Esophagus squamous epithelium (tissue), 5 donors: ENCODE results near the gene HSPA12A. TPM values are rescaled to one million over a fixed set of nuclear protein-coding genes. Genes with fewer than 3 reads are reported as not detected.

Source experiments
- DNase-seq: peaks from one replicate; lab custom pipeline; 2025; lab: John Stamatoyannopoulos, UW
- H3K27ac ChIP-seq, 4 donors: fragments of 200-600 bp; sonication (generic); one replicate each; pipeline ENCODE4 v1.5.1; 2016 to 2019; ENCODE audit warnings: mild to moderate bottlenecking in 1 of 4
- H3K27me3 ChIP-seq, 4 donors: fragments of 200-600 bp; sonication (generic); 1 replicate in 3 of 4; 2 replicates in 1 of 4; pipeline versions ENCODE4 v1.5.1 to v1.6.0; 2017 to 2021; ENCODE audit warnings: antibody characterized with exemption in 1 of 4
- H3K36me3 ChIP-seq, 3 donors: fragments of 200-600 bp; sonication (generic); one replicate each; pipeline ENCODE4 v1.5.1; 2016 to 2019
- H3K4me1 ChIP-seq, 3 donors: fragments of 200-600 bp; sonication (generic); one replicate each; pipeline ENCODE4 v1.5.1; 2017 to 2019
- H3K4me3 ChIP-seq, 4 donors: fragments of 200-600 bp; sonication (generic); 1 replicate in 3 of 4; 2 replicates in 1 of 4; pipeline ENCODE4 v1.5.1; 2016 to 2019; ENCODE audit warnings: mild to moderate bottlenecking in 2 of 4, moderate library complexity in 1 of 4
- H3K9me3 ChIP-seq, 3 donors: fragments of 200-600 bp; sonication (generic); one replicate each; pipeline ENCODE4 v1.5.1; 2016 to 2019
- POLR2A ChIP-seq, 4 donors: fragments of 450-650 bp; IDR thresholded peaks; one replicate each; pipeline ENCODE4 v1.6.1; 2017; ENCODE audit warnings: antibody characterized with exemption in 4 of 4, mild to moderate bottlenecking in 4 of 4, moderate library complexity in 3 of 4
- whole genome bisulfite sequencing, 2 donors: methylation state at CpG; one replicate each; pipeline ENCODE4 v1.1.5; 2018; 5-methylcytosine and 5-hydroxymethylcytosine counted together
- intact Hi-C: fragments of 100-400 bp; cut with DNase I; formaldehyde crosslinking; loops from one replicate; pipeline ENCODE4 v1.15.0; 2022
- total RNA-seq, 4 donors: library from RNA; depleted of rRNA; stranded (reverse); fragments of >200 nt; gene quantifications; one replicate each; pipeline ENCODE4 v1.1.0, GENCODE V29; 2016
- TF ChIP-seq, protein P1 (sequence below), 6 experiments: fragments of 450-650 bp in 4 of 6; fragments of 200-600 bp in 2 of 6; sonication (generic) in 2 of 6; IDR thresholded peaks; one replicate each; pipeline ENCODE4 v1.5.1; 2016 to 2019; ENCODE audit warnings: antibody characterized with exemption in 6 of 6, mild to moderate bottlenecking in 4 of 6, moderate library complexity in 4 of 6
- donor health status: DM: yes; HTN: yes; CAD: no.

Gene HSPA12A
- total RNA-seq, 4 donors from 2014 or later = 1.9 to 5.9 (median 2.3) TPM

DNA sequence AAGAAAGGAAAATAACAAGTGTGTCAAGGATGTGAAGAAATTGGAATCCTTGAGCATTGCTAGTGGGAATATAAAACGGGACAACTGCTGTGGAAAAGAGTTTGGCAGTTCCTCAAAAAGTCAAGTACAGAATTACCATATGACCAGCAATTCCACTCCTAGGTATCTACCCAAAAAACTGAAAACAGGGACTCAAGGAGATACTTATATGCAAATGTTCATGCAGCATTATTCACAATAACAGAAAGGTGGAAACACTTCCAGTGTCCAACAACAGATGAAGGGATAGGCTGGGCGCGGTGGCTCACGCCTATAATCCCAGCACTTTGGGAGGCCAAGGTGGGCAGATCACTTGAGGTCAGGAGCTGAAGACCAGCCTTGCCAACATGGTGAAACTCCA, 33.5 kb downstream of the HSPA12A start:
- TF ChIP-seq, protein P1, sequence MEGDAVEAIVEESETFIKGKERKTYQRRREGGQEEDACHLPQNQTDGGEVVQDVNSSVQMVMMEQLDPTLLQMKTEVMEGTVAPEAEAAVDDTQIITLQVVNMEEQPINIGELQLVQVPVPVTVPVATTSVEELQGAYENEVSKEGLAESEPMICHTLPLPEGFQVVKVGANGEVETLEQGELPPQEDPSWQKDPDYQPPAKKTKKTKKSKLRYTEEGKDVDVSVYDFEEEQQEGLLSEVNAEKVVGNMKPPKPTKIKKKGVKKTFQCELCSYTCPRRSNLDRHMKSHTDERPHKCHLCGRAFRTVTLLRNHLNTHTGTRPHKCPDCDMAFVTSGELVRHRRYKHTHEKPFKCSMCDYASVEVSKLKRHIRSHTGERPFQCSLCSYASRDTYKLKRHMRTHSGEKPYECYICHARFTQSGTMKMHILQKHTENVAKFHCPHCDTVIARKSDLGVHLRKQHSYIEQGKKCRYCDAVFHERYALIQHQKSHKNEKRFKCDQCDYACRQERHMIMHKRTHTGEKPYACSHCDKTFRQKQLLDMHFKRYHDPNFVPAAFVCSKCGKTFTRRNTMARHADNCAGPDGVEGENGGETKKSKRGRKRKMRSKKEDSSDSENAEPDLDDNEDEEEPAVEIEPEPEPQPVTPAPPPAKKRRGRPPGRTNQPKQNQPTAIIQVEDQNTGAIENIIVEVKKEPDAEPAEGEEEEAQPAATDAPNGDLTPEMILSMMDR (IDR thresholded peaks at IDR 0.05) = no peak
- TF ChIP-seq POLR2A (IDR thresholded peaks at IDR 0.05) = no peak
- no peak for DNase-seq
- H3K36me3 ChIP-seq = no peaks in the 10 kb centered on the region
- H3K27ac ChIP-seq = no peak overlapping the region
- H3K9me3 ChIP-seq = no peaks in the 10 kb centered on the region
- peaks cover 0 to 12% (median 0%) of the 10 kb centered on the region in 3 donors for H3K4me1 ChIP-seq
- intact Hi-C loops = no loop called here
- H3K27me3 ChIP-seq = no peaks in the 10 kb centered on the region
- no peak overlapping the region for H3K4me3 ChIP-seq
- 83 to 85% methylated on average over 4 of the region's 4 CpGs for WGBS, 2 donors

DNA sequence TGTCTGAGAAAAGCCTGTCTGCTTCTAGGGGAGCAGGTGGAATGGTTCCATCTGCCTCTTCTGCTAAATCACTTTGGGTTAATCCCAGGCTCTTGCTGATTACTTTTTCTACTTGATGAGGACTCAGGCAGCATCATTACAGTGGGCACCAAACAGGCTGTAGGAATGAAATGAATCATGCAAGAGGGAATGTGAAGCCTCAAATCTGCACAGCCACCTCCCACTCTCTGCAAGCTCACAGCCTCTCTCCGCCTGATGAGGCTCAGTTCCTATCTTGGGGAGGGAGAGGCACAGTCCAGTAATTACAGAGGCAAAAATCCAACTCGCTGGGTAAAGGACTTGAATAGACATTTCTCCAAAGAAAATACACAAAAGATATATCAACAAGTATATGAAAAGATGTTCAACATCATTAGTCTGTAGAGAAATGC, 34.0 kb downstream of the HSPA12A start:
- 67 to 78% methylated on average over 2 of the region's 2 CpGs for WGBS, 2 donors
- intact Hi-C loops = no loop called here
- DNase-seq = no peak
- TF ChIP-seq, protein P1 (IDR thresholded peaks at IDR 0.05) = no peak
- TF ChIP-seq POLR2A (IDR thresholded peaks at IDR 0.05) = no peak
- Histone ChIP-seq H3K36me3 (no peaks in the 10 kb centered on the region), H3K9me3 (no peaks in the 10 kb centered on the region), H3K4me3 (no peak overlapping the region), H3K27me3 (no peaks in the 10 kb centered on the region), H3K4me1 (peaks cover 0 to 12% (median 0%) of the 10 kb centered on the region in 3 donors), H3K27ac (peak overlapping the region in 2 of 4 donors; percentile 37 to 59)

DNA sequence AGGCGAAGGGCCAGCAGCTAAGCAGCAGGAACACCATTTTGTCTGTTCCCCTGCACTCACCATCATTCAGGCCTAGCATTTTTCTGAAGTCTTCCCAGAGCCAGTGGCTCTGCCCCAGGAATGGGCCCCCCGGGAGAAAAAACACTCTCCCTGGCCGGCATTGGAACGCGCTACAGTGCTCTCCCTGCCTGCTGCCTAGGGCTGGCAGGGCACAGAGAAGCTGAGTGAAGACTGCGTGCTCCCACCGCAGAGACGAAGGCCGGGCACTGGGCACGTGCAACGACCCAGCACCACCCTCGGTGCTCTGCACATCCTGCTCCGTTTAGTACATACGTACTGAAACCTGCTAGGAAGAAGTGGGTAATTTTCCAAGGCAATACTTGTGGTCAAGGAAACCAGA, 34.4 kb downstream of the HSPA12A start:
- no peak for TF ChIP-seq POLR2A (IDR thresholded peaks at IDR 0.05)
- TF ChIP-seq, protein P1 (IDR thresholded peaks at IDR 0.05) = no peak
- intact Hi-C loops = no loop called here
- peaks cover 0 to 12% (median 0%) of the 10 kb centered on the region in 3 donors for H3K4me1 ChIP-seq
- H3K27me3 ChIP-seq = no peaks in the 10 kb centered on the region
- H3K9me3 ChIP-seq = no peaks in the 10 kb centered on the region
- WGBS, 2 donors = 47 to 80% methylated on average over 2 to 10 of the region's 14 CpGs
- H3K4me3 ChIP-seq = no peak overlapping the region
- DNase-seq = no peak
- no peaks in the 10 kb centered on the region for H3K36me3 ChIP-seq
- H3K27ac ChIP-seq = peak overlapping the region in 2 of 4 donors; percentile 37 to 59

DNA sequence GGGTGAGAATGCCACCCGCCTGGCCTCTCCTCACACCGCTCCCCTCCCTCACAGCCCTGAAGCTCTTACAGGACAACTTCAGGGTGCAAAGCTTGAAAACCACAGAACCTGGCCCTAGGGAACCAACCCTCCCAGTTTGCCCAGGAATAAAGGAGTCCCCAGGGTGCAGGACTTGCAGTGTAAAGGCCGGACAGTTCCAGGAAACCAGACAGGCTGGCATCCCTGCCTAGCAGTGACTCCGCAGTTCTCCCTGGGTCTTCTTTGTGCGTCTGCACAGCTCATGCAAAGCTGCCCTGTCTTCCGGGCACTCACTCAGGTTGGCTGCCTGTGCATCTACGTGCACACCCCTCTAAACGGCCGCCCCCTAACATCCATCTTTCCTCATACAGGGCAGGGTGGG, 36.1 kb downstream of the HSPA12A start:
- Histone ChIP-seq H3K27ac (no peak overlapping the region), H3K4me1 (peaks cover 0 to 9% (median 0%) of the 10 kb centered on the region in 3 donors), H3K9me3 (no peaks in the 10 kb centered on the region), H3K36me3 (no peaks in the 10 kb centered on the region), H3K27me3 (no peaks in the 10 kb centered on the region), H3K4me3 (no peak overlapping the region)
- intact Hi-C loops = no loop called here
- TF ChIP-seq, protein P1 (IDR thresholded peaks at IDR 0.05) = no peak
- TF ChIP-seq POLR2A (IDR thresholded peaks at IDR 0.05) = no peak
- WGBS, 2 donors = 80 to 91% methylated on average over 1 to 7 of the region's 9 CpGs
- DNase-seq = no peak

DNA sequence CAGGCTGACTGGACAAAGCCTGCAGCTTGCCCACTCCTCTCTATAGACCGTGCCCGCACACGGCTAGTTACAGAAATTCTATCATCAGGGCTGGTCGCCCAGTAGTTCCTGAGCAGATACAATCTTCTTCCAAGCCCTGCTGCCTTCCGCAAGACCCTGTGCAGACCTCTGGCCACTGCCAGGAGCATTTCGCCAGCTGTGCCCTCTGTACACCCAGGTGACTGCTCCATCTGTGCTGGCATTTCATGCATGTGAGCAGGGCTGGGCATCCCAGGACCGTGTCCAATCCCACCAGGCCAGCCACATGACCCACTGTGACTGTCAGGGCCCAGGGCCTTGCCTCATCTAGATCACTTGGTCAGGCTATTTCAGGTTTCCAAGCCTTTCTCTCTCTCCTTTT, 36.9 kb downstream of the HSPA12A start:
- no peaks in the 10 kb centered on the region for H3K27me3 ChIP-seq
- DNase-seq = no peak
- no peaks in the 10 kb centered on the region for H3K36me3 ChIP-seq
- intact Hi-C loops = no loop called here
- H3K4me3 ChIP-seq = no peak overlapping the region
- TF ChIP-seq, protein P1 (IDR thresholded peaks at IDR 0.05) = no peak
- TF ChIP-seq POLR2A (IDR thresholded peaks at IDR 0.05) = no peak
- no peaks in the 10 kb centered on the region for H3K9me3 ChIP-seq
- WGBS, 2 donors = 92 to 93% methylated on average over 6 to 7 of the region's 7 CpGs
- H3K4me1 ChIP-seq = peaks cover 0 to 9% (median 0%) of the 10 kb centered on the region in 3 donors
- no peak overlapping the region for H3K27ac ChIP-seq
